Ramos (cell line): ENCODE measurements around the gene IQSEC3.
"Not testable (repeated sequence)": the region's sequence is repeated elsewhere in the genome, so short reads cannot be mapped to it uniquely, and the experiment has no call there.

Source experiments
- in situ Hi-C: fragments of 300-500 bp; cut with MboI; formaldehyde crosslinking; loops from one replicate; pipeline ENCODE4 v1.14.3; 2022; ENCODE audit warnings: low sequenced_read_pairs; ENCODE audit not compliant: unreplicated experiment

The IQSEC3 gene

DNA sequence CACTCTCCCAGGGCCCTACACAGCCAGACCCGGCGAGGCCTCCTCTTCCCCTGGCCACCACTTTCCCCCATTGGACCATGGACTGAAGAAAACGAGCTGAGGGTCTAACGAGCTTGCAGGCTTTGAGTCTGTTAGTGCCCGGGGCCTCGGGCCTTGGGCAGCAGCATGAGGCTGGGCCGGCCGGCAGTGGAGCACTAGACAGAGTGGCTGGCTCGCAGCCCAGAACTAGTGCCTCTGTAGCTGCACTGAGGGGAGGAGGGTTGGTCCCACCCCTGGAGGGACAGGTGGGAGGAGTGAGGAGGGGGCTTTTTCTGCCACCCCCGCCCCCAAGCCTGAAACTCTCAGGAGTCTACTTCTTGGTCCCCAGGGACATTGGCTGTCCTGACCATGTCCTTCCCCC is 108.7 kb downstream of the IQSEC3 start:
- in situ Hi-C loops = no loop called here

DNA sequence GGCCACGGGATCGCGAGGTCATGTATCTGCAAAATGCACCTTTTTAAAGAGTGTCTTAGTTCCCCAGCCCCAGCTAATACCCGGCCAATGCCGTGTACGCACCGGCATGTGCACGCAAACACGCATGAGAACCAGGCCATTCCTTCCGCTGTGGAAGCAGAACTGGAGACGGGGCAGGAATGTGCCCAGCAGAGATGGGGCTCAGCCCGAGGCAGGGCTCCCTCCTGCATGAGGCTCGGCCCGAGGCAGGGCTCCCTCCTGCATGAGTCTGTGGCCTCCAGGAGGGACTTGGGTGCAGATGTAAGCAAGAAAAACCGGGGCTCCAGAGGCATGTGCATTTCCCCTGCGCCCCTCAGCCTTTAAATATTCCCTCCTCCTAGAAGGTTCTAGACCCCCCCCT is 109.2 kb downstream of the IQSEC3 start:
- in situ Hi-C loops = no loop called here

DNA sequence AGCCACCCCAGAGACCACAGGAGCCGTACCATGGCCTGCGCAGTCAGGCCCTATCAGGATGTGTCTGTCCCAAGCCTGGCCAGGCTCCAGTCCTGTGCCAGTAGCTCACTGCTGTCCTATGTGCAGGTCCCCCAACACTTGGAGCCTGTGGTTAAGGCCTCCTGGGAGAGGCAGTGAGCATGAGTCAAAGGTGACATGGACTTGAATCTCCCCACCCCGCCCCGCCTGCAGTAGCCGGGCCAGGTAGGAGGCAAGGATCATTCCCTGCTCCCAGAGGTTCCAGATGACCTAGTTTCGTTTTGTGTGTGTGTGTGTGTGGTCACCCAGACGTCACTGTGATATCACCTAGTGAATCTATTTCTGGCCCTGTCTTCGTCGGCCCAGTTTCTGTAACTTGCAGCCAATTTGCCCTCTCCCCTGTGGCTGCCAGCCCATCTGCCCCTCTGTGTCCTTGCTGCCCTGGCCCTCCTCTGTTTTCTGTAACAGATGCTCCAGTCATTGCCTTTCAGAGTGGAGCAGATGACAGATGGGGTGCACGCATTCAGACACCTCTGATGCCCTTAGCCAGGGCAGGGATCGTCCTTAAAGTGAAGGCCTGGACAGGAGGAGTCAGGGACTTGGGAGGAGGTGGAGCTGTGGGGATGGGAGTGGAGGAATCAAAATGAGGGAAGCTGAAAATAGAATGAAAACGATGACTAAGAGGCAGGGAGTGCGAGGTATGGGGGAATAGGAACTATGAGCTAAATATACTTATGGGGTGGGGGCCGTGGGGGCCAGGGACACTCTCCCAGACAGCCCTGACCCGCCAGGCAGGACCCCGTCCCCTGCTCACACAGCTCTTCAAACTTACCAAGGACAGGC is 110.0 kb downstream of the IQSEC3 start:
- in situ Hi-C loops = no loop called here

DNA sequence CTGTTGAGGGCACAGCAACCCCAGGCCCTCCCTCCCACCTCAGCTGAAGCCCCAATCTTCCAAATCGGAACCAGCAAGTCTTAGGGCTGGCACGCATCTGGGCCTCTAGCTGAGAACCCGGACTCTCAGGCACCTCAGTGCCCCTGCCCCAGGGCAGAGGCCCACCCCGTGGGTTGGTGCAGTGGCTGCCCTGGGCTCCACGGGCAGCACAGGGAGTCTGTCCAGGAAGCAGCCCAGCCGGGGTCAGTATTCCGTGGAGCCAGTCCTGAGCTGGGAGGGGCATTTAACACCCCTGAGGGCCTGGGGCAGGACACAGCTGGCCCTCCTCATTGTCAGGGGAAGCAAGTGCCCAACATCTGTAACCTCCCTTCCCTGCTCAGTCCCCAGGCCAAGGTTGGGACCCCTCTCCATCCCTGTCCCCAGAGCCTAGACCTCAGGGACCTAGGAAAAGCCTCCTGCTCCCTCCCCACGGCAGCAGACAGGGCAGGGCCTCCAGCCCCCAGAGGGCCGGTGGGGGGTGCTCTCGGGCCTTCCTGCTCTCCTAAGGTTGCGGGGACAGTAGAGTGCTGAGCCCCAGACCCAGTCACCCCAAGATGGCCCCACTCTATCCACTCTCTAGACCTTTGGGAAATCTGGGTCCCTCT is 110.9 kb downstream of the IQSEC3 start:
- in situ Hi-C loops = no loop called here

DNA sequence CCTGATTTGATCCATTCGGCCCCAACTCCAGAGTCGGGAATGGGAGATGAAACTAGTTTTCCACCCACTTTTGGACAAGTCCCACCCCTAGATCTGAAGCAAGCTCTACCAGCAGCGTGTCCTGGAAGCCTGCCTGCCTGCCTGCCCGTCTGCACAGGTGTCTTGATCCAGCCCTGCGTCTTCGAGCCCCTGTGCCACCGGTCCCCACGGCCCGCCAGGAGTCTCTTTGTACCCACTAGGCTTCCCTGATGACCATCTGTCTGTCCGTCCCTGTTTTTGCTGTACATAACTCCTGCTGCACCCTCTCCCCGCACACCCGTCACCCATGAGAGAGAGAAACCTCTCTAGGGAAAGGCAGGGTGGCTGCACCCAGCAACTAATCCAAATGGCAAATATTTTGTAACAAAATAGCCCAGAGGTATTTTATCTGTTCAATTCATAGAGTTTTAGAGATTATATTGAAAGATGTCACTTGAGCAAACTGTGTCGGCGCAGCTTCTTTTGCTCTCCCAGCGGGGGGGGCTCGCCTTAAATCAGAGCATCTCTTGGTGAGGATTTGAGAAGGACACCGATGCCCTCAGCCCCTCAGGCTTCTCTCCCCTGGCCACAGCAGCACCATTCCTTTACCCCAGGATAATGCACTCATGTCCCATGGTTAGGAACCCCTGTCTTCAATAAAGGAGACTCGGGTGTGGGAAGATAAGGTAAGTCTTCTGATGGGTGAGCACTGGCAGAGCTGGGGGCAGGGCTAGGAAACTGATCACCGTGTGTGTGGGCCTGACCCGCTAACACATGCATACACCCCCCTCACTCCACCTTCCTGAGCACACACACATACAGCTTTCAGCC is 111.6 kb downstream of the IQSEC3 start:
- in situ Hi-C loops = no loop called here

DNA sequence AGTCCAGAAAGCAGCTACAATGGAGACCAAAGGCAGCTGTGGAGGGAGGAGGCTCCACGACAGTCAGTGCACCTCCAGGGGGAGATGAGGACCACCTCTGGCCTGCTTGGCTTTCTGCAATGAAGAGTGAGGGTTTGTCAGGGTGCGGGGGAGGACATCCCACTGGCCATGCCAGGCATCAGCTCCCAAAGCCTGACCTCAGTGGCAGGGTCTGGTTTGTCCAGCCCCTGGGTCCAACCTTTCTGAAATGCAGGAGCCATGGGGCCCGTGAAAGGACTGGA is 112.2 kb downstream of the IQSEC3 start:
- in situ Hi-C loops = no loop called here

DNA sequence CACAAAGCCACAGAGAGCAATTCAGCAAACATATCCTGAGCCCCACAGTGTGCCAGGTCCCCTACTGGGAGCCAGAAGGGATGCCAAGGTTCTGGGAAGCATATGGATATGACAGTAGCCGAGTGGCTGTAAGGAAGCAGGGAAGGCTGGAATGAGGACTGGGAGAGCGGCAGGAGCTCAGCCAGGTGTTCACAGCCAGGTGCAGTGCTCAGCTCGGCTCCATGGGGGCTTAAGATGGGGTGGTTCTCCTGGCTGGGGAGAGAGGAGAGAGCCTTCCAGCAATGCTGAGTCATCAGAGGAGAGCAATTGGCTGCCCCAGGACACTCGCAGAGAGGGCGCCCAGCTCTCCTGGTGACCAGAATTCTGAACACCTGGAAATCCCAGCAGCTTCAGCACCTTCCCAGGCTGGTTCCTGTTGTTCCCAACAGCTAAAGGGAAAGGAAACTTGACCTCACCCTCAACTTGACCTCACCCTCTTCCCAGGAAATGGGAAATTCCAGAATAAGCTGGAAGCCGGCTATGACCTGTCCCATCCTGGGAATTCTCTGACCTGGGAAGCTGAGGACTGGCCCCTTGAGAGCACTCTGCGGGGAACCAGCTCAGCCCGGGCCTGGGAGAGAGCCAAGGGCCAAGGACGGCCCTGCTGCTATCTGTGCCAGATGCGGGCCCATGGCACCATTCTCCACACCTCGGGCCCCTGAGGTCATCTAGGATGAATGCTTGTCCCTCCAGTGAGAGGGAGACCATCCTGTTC is 112.7 kb downstream of the IQSEC3 start:
- in situ Hi-C loops = no loop called here

DNA sequence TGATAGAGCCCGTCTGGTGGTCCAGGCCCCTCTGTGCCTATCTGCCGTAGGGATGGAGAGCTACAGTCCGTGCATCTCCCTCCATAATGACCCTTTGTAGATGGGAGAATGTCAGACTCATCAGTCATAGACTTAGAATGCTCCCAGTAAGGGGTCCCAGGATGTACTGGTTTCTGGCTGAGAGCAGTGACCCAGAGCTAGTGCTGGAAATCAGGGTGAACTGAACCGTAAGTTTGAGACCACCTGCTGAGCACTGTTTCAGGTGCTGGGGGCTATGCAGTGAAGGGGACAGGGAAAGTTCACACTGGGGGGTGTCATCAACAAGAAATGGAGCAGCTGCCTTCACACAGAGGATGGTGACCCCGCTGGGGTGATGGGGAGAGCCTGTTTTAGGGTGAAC is 113.3 kb downstream of the IQSEC3 start:
- in situ Hi-C loops = no loop called here

DNA sequence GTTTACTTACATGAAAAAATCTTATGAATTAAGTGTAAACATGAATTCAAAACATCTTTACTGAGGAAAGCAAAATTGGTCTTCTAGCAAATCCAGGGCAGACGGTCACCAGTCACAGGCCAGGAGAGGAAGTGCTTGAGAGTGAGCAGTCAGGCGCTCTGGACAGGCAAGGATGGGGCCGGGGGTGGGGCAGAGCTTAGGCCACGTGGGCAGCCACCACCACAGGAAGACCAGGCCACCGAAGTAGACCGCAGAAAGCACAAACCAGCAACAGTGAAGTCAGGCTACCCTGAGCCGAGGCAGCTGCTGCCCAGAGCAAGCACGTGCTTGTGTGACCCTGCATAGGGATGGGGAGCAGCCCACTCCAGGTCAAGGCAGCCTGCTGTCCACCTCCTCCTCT is 113.9 kb downstream of the IQSEC3 start:
- in situ Hi-C loops = no loop called here

DNA sequence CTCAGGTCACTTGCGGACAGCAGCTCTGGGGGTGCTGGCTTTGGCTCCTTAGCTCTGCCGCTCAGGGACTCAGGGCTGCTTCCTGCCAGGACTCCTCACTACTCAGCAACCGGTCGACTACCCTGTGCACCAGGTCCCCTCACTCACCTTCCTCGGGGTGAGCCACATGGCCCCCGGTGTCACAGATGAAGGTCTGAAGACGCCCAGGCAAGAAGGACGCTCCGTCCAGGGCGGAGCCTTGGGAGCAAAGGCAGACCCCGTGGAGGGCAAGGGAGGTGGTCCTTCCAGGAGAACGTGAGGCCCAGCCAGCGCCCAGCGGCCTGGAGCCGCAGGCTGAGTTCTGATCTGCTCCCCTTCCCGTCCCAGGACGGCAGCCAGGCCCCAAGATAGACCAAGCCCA is 115.4 kb downstream of the IQSEC3 start:
- in situ Hi-C loops = no loop called here

DNA sequence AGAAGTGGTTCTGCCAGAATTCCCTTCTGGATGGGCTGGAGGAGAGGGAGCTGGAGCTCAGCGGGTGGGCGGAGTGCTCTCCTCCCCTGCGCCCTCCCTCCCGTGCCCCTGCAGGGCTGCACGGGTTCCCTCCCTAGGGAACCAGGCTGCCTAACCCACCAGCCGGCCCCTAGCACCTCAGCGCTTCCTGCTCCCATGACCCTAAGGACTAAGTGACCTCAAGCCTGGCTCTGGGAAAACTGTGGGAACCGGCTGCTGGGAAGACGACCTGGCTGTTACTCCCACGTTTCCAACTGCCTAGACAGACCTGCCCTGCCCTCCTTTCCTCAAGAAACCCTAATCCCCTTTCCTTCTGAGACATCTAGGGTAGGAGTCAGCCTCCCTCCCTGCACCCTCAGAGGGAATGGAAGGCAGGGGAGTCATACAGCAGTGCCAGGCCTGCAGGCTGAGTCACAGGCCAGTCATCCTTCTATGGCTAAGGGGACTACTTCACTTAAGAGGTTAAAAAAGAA is 115.9 kb downstream of the IQSEC3 start:
- in situ Hi-C loops = no loop called here

DNA sequence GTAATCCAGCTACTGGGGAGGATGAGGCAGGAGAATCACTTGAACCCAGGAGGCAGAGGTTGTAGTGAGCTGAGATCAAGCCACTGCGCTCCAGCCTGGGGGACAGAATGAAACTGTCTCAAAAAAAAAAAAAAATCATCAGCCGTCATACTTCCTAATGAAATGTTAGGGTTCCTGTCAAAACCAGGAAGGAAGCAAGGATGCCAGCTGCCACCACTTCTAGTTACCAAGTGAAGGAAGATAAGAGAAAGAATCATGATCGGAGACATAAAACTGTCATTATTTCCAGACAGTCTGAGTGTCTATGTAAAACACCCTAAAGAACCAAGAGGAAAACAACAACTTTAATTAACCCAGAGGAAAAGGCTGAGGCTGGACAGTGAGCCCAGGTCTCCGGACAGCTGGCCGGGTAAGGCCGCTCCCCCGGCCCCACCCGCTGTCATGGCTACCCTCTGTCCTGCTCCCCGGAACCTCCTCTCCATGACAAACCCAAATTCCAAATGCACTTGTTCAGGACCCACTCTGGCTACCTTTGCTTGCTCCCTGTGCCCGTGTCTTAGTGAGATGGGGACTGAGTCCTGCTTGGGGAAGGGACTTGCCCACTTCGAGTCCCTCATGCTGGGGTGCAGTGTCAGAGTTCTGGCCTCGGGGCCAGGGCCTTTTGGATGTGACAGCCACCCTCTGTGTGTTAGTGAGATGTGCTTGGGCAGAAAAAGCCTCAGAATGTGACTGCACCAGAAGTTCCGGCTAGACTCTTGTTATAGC is 118.4 kb downstream of the IQSEC3 start:
- in situ Hi-C loops = no loop called here

DNA sequence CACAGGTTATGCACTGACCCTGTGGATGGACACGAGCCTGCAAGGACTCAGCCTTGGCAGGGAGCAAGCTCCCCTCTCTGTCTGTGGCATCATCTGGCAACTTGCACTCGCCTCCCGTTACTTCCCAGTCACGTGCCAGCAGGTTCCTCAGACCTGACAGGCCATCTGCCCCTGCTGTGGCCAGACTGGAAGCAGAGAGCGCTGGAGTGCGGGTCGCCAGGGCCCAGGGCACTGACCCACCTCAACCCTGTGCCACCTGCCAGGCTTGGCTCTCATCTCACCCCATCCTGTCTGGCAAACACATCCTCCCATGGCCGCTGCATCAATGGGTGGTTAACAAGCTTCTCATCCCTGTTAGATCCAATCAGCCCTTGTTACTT is 119.0 kb downstream of the IQSEC3 start:
- in situ Hi-C loops = no loop called here

DNA sequence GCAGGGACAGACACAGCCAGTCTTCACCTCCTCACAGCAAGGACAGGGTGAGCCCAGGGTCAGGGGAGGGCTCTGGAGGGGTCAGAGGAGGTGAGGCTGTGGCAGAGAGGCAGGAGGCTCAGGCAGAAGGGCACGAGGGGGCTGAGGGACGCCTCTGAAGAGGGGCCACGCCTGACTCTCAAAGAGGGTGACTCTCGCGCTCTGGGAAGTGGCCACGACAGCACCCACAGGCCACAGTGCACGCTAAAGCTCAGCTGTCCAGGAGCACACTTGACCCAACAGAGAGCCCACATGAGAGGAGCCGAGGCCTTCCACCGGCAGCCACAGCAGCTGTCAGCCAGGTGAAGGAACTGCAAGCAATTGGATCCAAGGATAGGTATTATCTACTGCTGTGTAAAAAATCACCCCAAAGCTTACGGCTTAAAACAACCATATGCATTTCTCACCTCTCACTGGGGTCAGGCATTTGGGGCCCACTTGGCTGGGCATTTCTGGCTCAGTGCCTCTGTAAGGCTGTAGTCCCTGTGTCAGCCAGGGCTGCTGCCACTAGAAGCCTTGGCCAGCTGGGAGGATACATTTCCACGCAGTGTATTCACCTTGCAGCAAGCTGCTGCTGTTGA is 119.5 kb downstream of the IQSEC3 start:
- in situ Hi-C loops = no loop called here

DNA sequence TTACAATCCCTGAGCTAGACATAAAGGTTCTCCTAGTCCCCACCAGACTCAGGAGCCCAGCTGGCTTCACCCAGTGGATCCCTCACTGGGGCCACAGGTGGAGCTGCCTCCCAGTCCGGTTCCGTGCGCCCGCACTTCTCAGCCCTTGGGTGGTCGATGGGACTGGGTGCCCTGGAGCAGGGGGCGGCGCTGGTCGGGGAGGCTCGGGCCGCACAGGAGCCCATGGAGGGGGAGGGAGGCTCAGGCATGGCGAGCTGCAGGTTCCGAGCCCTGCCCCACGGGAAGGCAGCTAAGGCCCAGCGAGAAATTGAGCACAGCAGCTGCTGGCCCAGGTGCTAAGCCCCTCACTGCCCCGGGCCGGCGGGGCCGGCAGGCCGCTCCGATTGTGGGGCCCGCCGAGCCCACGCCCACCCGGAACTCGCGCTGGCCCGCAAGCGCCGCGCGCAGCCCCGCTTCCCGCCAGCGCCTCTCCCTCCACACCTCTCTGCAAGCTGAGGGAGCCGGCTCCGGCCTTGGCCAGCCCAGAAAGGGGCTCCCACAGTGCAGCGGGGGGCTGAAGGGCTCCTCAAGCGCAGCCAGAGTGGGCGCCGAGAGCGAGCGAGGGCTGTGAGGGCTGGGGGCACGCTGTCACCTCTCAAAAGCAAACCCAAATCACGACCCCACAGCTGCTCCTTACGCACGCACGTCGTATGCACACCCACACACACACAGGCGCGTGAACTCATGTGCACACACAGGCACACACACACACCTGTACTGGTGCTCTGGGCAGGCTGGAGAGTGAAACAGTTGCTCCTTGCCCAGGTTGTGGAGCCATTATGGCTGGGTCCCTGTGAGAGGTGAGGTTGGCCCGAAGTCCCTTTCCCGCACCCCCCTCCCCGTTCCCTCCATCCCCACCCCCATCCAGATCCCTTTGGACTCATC is 121.7 kb downstream of the IQSEC3 start:
- in situ Hi-C loops = not testable (repeated sequence)

DNA sequence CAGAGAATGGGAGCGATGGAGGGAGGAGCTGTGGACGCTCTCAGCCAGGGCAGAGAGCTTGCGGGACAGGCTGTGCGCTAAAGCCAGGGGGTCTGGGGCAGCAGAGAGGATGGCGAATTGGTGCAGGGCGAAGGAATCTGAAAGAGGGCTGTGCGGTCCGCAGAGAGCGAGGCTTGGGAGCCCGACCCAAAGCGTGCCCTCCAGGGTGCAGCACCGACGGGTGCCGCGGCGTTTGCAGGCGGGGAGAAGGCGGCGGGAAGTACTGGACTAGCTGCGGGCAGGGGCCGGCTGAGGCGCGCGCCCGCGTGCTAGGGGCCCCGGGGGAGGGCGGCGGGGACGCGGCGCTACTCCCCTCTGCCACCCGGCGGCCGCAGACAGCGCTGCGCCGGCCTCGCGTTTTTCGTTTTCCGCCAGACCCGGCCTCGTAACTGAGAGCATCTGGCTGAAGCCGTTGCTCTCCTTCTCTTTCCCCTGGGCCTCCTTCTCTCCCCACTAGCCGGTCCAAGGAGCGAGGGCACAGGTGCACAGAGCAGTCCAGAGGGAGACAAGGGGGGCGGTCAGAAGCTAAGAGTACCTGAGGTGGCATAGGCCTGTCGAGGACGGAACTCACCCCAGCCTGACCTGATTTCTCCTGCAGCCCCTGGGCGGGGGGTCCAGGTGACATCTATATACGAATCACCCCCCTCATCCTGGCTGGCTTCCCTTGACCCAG is 122.5 kb downstream of the IQSEC3 start:
- in situ Hi-C loops = no loop called here

DNA sequence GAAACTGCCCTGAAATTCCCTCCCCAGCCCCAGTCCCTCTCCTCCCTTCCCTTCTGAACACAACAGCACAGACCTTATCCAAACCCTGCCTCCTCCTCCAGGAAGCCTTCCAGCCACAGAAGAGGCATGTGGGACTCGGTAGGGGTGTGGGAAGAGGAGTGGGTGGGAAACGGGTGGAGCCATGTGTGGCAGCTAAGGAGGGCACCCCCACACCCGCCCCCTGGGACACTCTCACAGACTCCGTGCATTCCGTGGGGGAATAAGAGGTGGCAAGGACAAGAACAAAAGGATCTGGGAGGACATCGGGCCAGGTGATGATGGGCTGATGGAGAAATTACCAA is 123.0 kb downstream of the IQSEC3 start:
- in situ Hi-C loops = no loop called here

DNA sequence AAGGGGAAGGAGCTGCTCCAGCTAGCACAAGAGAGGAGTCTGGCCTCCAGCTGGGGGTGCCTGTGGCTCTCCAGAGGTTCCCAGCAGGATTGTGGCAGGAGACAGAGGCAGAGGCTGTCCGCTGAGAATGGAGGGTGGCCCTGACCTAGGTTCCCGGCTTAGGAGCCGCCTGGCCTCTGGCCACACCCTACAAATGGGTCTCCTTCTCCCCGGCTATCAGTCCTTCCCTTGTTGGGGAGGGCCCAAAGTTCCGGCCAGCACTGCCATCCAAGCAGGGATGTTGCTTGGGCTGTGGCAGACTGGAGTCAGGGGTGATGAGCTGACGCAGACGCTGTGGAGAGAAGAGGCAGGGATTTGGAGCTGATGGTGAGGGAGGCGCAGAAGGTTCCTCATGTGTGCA is 124.3 kb downstream of the IQSEC3 start:
- in situ Hi-C loops = no loop called here
